ENCODE results near the gene DGKD. TPM values are rescaled to one million over a fixed set of nuclear protein-coding genes. Genes with fewer than 3 reads are reported as not detected.

DGKD gene
- total RNA-seq, 1 donor from 2014 or later, result 49.5 TPM

DNA sequence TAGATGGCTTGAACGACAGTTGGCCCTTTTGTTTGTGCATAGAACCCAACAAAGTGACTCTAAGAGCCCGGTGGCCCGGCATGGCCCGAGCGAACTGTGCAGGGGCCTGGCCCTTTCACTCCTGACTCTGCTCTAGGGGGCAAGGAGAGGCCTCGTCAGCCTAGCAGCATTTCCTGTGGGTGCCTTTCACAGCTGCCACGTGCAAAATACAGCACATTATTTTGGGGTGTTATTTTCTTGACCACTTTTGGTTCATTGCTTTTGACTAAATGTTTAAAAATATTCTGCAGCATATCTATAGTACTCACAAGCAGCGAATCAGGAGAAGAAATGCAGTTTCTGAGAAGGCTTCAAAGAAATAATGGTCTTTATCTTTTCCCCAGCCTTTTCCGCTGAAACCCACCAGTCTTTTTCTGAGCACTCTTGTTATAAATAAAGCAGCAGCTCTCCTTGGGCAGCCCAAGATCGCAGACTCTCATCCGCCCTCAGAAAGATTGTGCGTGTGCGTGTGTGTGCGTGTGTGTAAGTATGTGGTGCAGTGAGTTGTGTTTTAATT lies 31.3 kb downstream of the DGKD start:
- Mint-ChIP-seq H3K4me1 (ENCODE audit: low read depth) (peaks cover 8% of the 10 kb centered on the region), H3K36me3 (ENCODE audit: insufficient read depth) (peaks cover 4% of the 10 kb centered on the region), H3K27ac (peak overlapping the region; percentile 6), H3K27me3 (no peaks in the 10 kb centered on the region), H3K9me3 (ENCODE audit: low read depth) (no peaks in the 10 kb centered on the region), H3K4me3 (ENCODE audit: low read depth) (no peak overlapping the region)
- DNase-seq (ENCODE audit: low spot score, unreplicated experiment), result no peak
- TF ChIP-seq, protein P1, sequence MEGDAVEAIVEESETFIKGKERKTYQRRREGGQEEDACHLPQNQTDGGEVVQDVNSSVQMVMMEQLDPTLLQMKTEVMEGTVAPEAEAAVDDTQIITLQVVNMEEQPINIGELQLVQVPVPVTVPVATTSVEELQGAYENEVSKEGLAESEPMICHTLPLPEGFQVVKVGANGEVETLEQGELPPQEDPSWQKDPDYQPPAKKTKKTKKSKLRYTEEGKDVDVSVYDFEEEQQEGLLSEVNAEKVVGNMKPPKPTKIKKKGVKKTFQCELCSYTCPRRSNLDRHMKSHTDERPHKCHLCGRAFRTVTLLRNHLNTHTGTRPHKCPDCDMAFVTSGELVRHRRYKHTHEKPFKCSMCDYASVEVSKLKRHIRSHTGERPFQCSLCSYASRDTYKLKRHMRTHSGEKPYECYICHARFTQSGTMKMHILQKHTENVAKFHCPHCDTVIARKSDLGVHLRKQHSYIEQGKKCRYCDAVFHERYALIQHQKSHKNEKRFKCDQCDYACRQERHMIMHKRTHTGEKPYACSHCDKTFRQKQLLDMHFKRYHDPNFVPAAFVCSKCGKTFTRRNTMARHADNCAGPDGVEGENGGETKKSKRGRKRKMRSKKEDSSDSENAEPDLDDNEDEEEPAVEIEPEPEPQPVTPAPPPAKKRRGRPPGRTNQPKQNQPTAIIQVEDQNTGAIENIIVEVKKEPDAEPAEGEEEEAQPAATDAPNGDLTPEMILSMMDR (IDR thresholded peaks at IDR 0.05; ENCODE audit: unreplicated experiment), result no peak

- no peaks in the 10 kb centered on the region for H3K9me3 Mint-ChIP-seq (ENCODE audit: low read depth)
- H3K4me1 Mint-ChIP-seq (ENCODE audit: low read depth), result peaks cover 2% of the 10 kb centered on the region
- H3K27ac Mint-ChIP-seq, result no peak overlapping the region
- no peak for DNase-seq (ENCODE audit: low spot score, unreplicated experiment)
- H3K27me3 Mint-ChIP-seq, result no peaks in the 10 kb centered on the region
- H3K36me3 Mint-ChIP-seq (ENCODE audit: insufficient read depth), result peaks cover 4% of the 10 kb centered on the region
- TF ChIP-seq, protein P1 (IDR thresholded peaks at IDR 0.05; ENCODE audit: unreplicated experiment), result no peak
- H3K4me3 Mint-ChIP-seq (ENCODE audit: low read depth), result no peak overlapping the region
These were observed 32.2 kb downstream of the DGKD start for GRCh38 chr2:233386382-233387041.

DNA sequence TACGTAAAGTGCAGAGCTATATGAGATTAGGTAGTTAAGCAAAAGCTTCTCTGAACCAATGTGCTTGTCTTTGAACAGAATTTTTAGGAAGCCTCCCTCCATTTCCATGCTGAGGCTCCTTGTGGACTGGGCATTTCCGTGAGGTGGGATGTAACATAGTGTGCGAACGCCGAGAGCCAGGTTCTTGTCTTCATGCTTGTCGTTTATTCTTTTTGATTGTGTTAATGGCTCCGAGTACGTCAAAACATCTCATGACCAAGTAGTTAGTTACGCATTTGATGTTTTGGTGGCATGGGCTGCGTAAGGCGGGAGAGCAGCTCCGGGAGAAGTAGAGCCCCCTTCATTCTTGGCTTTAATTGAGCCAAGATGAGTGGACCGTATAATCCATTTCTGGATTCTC lies 32.9 kb downstream of the DGKD start:
- peaks cover 2% of the 10 kb centered on the region for H3K4me1 Mint-ChIP-seq (ENCODE audit: low read depth)
- TF ChIP-seq, protein P1 (IDR thresholded peaks at IDR 0.05; ENCODE audit: unreplicated experiment), result no peak
- no peak overlapping the region for H3K27ac Mint-ChIP-seq

DNA sequence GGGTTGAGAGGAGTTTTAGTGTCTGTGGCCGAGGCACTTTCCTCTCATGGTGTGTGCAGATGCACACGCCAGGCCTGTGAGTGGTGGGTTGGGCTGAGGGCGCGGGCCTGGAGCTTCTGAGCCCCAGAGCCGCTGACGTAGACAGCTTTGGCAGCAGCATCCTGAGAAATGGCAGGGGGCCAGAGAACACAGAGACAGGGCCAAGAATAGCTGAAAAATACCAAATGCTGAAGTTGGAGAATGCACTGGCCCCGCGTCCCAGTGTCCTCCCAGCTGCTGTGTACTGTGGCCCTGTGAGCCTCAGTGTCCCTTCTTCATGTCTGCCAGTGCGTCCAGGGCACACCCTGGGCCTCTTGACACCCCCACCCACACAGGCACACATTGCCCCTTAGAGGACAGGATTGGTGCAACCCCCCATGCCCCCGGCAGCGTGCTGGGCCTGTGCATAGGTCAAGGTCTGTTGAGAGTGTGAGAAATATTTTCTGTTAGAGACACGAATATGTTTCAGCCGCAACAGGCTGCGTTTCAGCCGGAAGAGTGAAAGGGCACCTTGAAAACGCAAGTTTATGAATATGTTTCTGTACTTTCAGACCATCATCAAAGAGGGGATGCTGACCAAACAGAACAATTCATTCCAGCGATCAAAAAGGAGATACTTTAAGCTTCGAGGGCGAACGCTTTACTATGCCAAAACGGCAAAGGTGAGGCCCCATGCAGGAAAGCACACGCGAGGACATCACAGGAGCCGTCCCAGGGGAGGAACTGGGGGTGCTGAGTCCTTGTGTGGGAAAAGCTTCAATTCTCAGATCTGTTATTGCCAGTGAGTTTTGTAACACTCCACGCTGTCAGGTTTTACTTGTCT lies 33.6 kb downstream of the DGKD start:
- Mint-ChIP-seq H3K27me3 (no peaks in the 10 kb centered on the region), H3K27ac (no peak overlapping the region), H3K36me3 (ENCODE audit: insufficient read depth) (peaks cover 7% of the 10 kb centered on the region), H3K9me3 (ENCODE audit: low read depth) (no peaks in the 10 kb centered on the region), H3K4me3 (ENCODE audit: low read depth) (no peak overlapping the region), H3K4me1 (ENCODE audit: low read depth) (peaks cover 2% of the 10 kb centered on the region)
- TF ChIP-seq, protein P1 (IDR thresholded peaks at IDR 0.05; ENCODE audit: unreplicated experiment), result no peak
- no peak for DNase-seq (ENCODE audit: low spot score, unreplicated experiment)

More for the DNA sequence above, 32.9 kb downstream of the DGKD start:
- Mint-ChIP-seq H3K9me3 (ENCODE audit: low read depth) (no peaks in the 10 kb centered on the region), H3K27me3 (no peaks in the 10 kb centered on the region), H3K4me3 (ENCODE audit: low read depth) (no peak overlapping the region), H3K36me3 (ENCODE audit: insufficient read depth) (peaks cover 5% of the 10 kb centered on the region)
- DNase-seq (ENCODE audit: low spot score, unreplicated experiment), result no peak

DNA sequence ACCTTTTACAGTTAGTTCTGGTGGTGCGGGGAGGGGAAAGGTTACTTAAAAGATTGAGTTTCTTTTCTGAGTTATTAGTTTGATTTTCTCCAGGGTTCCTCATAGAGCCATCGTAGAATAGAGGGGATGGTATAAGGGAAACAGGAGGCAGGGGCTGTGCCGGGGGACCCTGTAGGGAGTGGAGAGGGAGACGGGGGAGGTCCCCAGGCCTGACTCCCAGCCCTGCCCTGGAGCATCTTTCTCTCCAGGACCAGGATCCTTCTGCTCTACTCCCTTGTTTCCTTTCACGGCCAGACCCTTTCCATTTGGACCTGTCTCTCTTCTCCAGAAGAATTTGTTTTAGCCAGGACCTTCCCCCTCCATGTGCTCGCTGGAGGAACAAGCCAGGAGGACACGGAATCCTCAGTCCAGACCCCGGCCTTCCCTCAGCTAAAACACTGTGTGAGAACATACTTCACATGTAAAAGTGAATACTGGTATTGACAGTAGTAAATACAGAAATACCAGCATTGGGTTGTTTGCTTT lies 35.4 kb downstream of the DGKD start:
- Mint-ChIP-seq H3K9me3 (ENCODE audit: low read depth) (no peaks in the 10 kb centered on the region), H3K27ac (no peak overlapping the region), H3K4me1 (ENCODE audit: low read depth) (peaks cover under 1% of the 10 kb centered on the region), H3K36me3 (ENCODE audit: insufficient read depth) (peaks cover 7% of the 10 kb centered on the region), H3K27me3 (no peaks in the 10 kb centered on the region), H3K4me3 (ENCODE audit: low read depth) (no peak overlapping the region)
- no peak for DNase-seq (ENCODE audit: low spot score, unreplicated experiment)
- TF ChIP-seq, protein P1 (IDR thresholded peaks at IDR 0.05; ENCODE audit: unreplicated experiment), result no peak

Measured in progenitor cell of endocrine pancreas (in vitro differentiated cells).